GM12891 (cell line): ENCODE results near the gene STPG2.

Experiments used
- PAX5 ChIP-seq: IDR thresholded peaks from 2 replicates; pipeline ENCODE4 v1.6.1; 2011; ENCODE audit warnings: low read length, moderate library complexity, mild to moderate bottlenecking; ENCODE audit not compliant: insufficient read depth, severe bottlenecking
- POLR2A ChIP-seq: IDR thresholded peaks from 2 replicates; pipeline ENCODE4 v1.6.1; 2011; ENCODE audit warnings: low read depth, low read length, control low read depth
- POLR2AphosphoS5 ChIP-seq: IDR thresholded peaks from 2 replicates; pipeline ENCODE4 v1.6.1; 2011; ENCODE audit warnings: low read depth, low read length, control low read depth
- TAF1 ChIP-seq: IDR thresholded peaks from 2 replicates; pipeline ENCODE4 v1.6.1; 2011; ENCODE audit warnings: low read depth, low read length, control low read depth

DNA sequence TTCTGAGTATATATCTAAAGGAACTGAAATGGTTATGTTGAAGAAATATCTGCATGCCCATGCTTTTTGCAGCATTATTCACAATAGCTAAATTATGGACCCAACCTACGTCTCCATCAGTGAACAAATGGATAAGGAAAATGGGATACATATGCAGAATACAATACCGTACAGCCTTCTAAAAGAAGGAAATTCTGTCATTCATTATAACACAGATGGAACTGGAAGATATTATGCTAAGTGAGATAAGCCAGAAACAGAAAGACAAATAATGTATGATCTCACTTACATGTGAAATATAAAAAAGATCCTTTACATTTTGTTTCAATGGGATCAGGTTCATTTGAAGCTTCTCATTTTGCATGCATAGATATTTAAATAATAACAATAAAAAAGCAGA is 263.3 kb downstream of the STPG2 start:
- no peak for TF ChIP-seq POLR2A
- TF ChIP-seq POLR2AphosphoS5, result no peak
- TF ChIP-seq PAX5, result no peak
- TF ChIP-seq TAF1, result no peak
